IMR-90 (cell line): ENCODE measurements around the gene BLOC1S4. TPM values are rescaled to one million over a fixed set of nuclear protein-coding genes. Genes with fewer than 3 reads are reported as not detected.

Source experiments
- ATAC-seq: fragments of 200-7000 bp; cut with Tn5 transposase; 2 replicates; pipeline ENCODE4 v1.9.1; 2020; ENCODE audit warnings: low read depth, mild to moderate bottlenecking, moderate library complexity
- BruUV-seq: library from RNA; stranded (reverse); fragments of 400-500 nt; replicated peaks from 2 replicates; lab custom pipeline; 2021; lab: Mats Ljungman, UMichigan
- CTCF ChIA-PET: fragments of 300-600 bp; formaldehyde crosslinking; extraction: SDS; loops from one replicate; lab custom pipeline; 2021; ENCODE audit warnings: antibody characterized with exemption; lab: Yijun Ruan, JAX
- POLR2A ChIA-PET: fragments of 300-600 bp; sonication (Branson Sonifier 250); formaldehyde crosslinking; loops from one replicate; lab custom pipeline; 2022; ENCODE audit warnings: antibody characterized with exemption; ENCODE audit not compliant: unreplicated experiment; lab: Charles Lee
- DNase-seq: peaks from one replicate; pipeline ENCODE4 v3.0.0; 2013
- H2AFZ ChIP-seq: replicated peaks from 2 replicates; pipeline ENCODE3; 2013; ENCODE audit warnings: low read length, mild to moderate bottlenecking; ENCODE audit not compliant: poor library complexity
- H2AK5ac ChIP-seq: 2 replicates; pipeline ENCODE4 v1.6.1; 2013; ENCODE audit warnings: low read depth, low read length, inconsistent platforms
- H2AK9ac ChIP-seq: replicated peaks from 2 replicates; pipeline ENCODE3; 2013; ENCODE audit warnings: mild to moderate bottlenecking, low read depth, low read length, moderate library complexity; ENCODE audit not compliant: poor library complexity
- H2BK120ac ChIP-seq: 2 replicates; pipeline ENCODE4 v1.6.1; 2013; ENCODE audit warnings: low read depth, low read length, inconsistent platforms
- H2BK15ac ChIP-seq: 3 replicates; pipeline ENCODE4 v1.6.1; 2013; ENCODE audit warnings: low read depth, low read length, inconsistent platforms
- H2BK20ac ChIP-seq: 2 replicates; pipeline ENCODE4 v1.6.1; 2013; ENCODE audit warnings: low read depth, mild to moderate bottlenecking, inconsistent platforms, low read length, moderate library complexity
- H2BK5ac ChIP-seq: 2 replicates; pipeline ENCODE4 v1.6.1; 2013; ENCODE audit warnings: mild to moderate bottlenecking, low read depth, low read length, inconsistent platforms; ENCODE audit not compliant: poor library complexity, severe bottlenecking
- H3K14ac ChIP-seq: replicated peaks from 2 replicates; pipeline ENCODE4 v1.6.1; 2013; ENCODE audit warnings: low read depth, low read length, inconsistent platforms
- H3K18ac ChIP-seq: 2 replicates; pipeline ENCODE4 v1.6.1; 2013; ENCODE audit warnings: low read depth, low read length, control low read depth
- H3K23ac ChIP-seq: 2 replicates; pipeline ENCODE4 v1.6.1; 2013; ENCODE audit warnings: low read depth, low read length, inconsistent platforms
- H3K27ac ChIP-seq: 2 replicates; pipeline ENCODE4 v1.5.1; 2013; ENCODE audit warnings: mild to moderate bottlenecking, control low read depth, low read length; ENCODE audit not compliant: insufficient read depth
- H3K27me3 ChIP-seq: 2 replicates; pipeline ENCODE4 v1.6.1; 2013; ENCODE audit warnings: low read length; ENCODE audit not compliant: control insufficient read depth, insufficient read depth
- H3K36me3 ChIP-seq: 2 replicates; pipeline ENCODE4 v1.6.1; 2013; ENCODE audit warnings: low read length, mixed read lengths; ENCODE audit not compliant: control insufficient read depth, insufficient read depth
- H3K4ac ChIP-seq: 2 replicates; pipeline ENCODE4 v1.6.1; 2013; ENCODE audit warnings: low read depth, low read length, inconsistent platforms
- H3K4me1 ChIP-seq: 2 replicates; pipeline ENCODE4 v1.6.1; 2013; ENCODE audit warnings: low read length, mixed read lengths; ENCODE audit not compliant: control insufficient read depth, insufficient read depth
- H3K4me2 ChIP-seq: 2 replicates; pipeline ENCODE4 v1.6.1; 2013; ENCODE audit warnings: low read depth, mild to moderate bottlenecking, control low read depth, low read length, moderate library complexity
- H3K4me3 ChIP-seq: 2 replicates; pipeline ENCODE4 v1.5.1; 2013; ENCODE audit warnings: low read depth, mild to moderate bottlenecking, control low read depth, low read length, moderate library complexity; ENCODE audit not compliant: insufficient read depth
- H3K56ac ChIP-seq: 2 replicates; pipeline ENCODE4 v1.6.1; 2013; ENCODE audit warnings: low read length, inconsistent platforms; ENCODE audit not compliant: insufficient read depth; ENCODE audit errors: extremely low read depth
- H3K79me1 ChIP-seq, 2 experiments: 2 replicates each; pipeline ENCODE4 v1.6.1; 2013; ENCODE audit warnings: low read length in 2 of 2, inconsistent platforms in 1 of 2, low read depth in 1 of 2
- H3K9ac ChIP-seq: 2 replicates; pipeline ENCODE4 v1.6.1; 2013; ENCODE audit warnings: low read depth, low read length, control low read depth
- H3K9me1 ChIP-seq: 2 replicates; pipeline ENCODE4 v1.6.1; 2013; ENCODE audit warnings: low read length, inconsistent platforms; ENCODE audit not compliant: insufficient read depth
- H3K9me3 ChIP-seq: 2 replicates; pipeline ENCODE4 v1.6.1; 2013; ENCODE audit warnings: low read length; ENCODE audit not compliant: control insufficient read depth, insufficient read depth
- H4K20me1 ChIP-seq: 2 replicates; pipeline ENCODE4 v1.6.1; 2013; ENCODE audit warnings: low read length, inconsistent platforms; ENCODE audit not compliant: insufficient read depth
- H4K5ac ChIP-seq: 2 replicates; pipeline ENCODE4 v1.6.1; 2013; ENCODE audit warnings: mild to moderate bottlenecking, low read depth, low read length, control low read depth
- H4K8ac ChIP-seq, 2 experiments: 2 replicates each; pipeline ENCODE4 v1.6.1; 2013; ENCODE audit warnings: low read depth in 2 of 2, low read length in 2 of 2, control low read depth in 1 of 2, inconsistent platforms in 1 of 2
- H4K91ac ChIP-seq: 2 replicates; pipeline ENCODE4 v1.6.1; 2013; ENCODE audit warnings: low read depth, low read length, inconsistent platforms; ENCODE audit not compliant: insufficient read depth
- CTCF ChIP-seq: conservative IDR thresholded peaks from 2 replicates; pipeline ENCODE4 v1.5.1; 2012; ENCODE audit warnings: mild to moderate bottlenecking, low read depth, low read length, improper control_type of control experiment
- RFX5 ChIP-seq: IDR thresholded peaks from 2 replicates; pipeline ENCODE4 v1.8.0; 2012; ENCODE audit warnings: low read depth, mild to moderate bottlenecking, low read length, moderate library complexity
- whole genome bisulfite sequencing, 2 experiments: methylation state at CpG; one replicate each; pipeline versions ENCODE4 v1.1.5 to v1.1.7; 2013; ENCODE audit warnings: missing lambda C conversion rate in 2 of 2; ENCODE audit not compliant: insufficient read length in 1 of 2; ENCODE audit errors: extremely low coverage in 2 of 2; 5-methylcytosine and 5-hydroxymethylcytosine counted together
- dilution Hi-C: fragments of 300-500 bp; cut with HindIII; formaldehyde crosslinking; loops from one replicate; pipeline ENCODE4 v1.14.3; 2018; ENCODE audit warnings: low sequenced_read_pairs; ENCODE audit not compliant: unreplicated experiment
- in situ Hi-C: fragments of 300-500 bp; cut with MboI; formaldehyde crosslinking; loops from 3 replicates; pipeline ENCODE4 v1.14.3; 2019; ENCODE audit warnings: low sequenced_read_pairs, inconsistent platforms, mixed read lengths
- intact Hi-C: fragments of 100-400 bp; cut with micrococcal nuclease; formaldehyde crosslinking; loops from 2 replicates; pipeline ENCODE4 v1.10.0; 2022
- polyA plus RNA-seq, 3 experiments: library from polyadenylated mRNA; depleted of rRNA; stranded (reverse); fragments of >200 nt; gene quantifications; 2 replicates each; pipeline ENCODE4 v1.2.3, GENCODE V29; 2012; ENCODE audit warnings: low replicate concordance in 1 of 3
- total RNA-seq: library from RNA; depleted of rRNA; stranded (reverse); fragments of >200 nt; gene quantifications from 2 replicates; pipeline ENCODE4 v1.2.3, GENCODE V29; 2012

BLOC1S4 gene
- total and polyA plus RNA-seq, 2 of the 4 experiments (the other 2 are of a cell fraction): 8.8 to 22.1 TPM

GRCh38 chr4:6702761-6703160 is 13.2 kb upstream of the BLOC1S4 start:
- Histone ChIP-seq H3K27me3 (no peaks in the 10 kb centered on the region), H2BK20ac (no peak overlapping the region), H3K14ac (no peak overlapping the region), H2AK5ac (no peak overlapping the region), H2BK5ac (no peak overlapping the region), H4K91ac (no peak overlapping the region), H3K4ac (no peak overlapping the region), H3K23ac (no peak overlapping the region), H3K79me1 (peaks cover 43 to 59% of the 10 kb centered on the region in 2 experiments), H3K27ac (no peak overlapping the region), H3K9ac (no peak overlapping the region), H3K36me3 (peaks cover 11% of the 10 kb centered on the region), H4K5ac (no peak overlapping the region), H4K8ac (no peak overlapping the region), H2BK15ac (no peak overlapping the region), H2BK120ac (no peak overlapping the region), H4K20me1 (peaks cover 28% of the 10 kb centered on the region; the same call in 1 of the 2 replicates), H3K4me2 (no peak overlapping the region), H3K4me3 (no peak overlapping the region), H3K9me3 (peaks cover 2% of the 10 kb centered on the region; the same call in 1 of the 2 replicates), H2AFZ (no peak overlapping the region), H3K4me1 (peaks cover 7% of the 10 kb centered on the region; the same call in 1 of the 2 replicates), H3K18ac (no peak overlapping the region), H3K56ac (no peak overlapping the region), H3K9me1 (peaks cover 16% of the 10 kb centered on the region), H2AK9ac (no peak overlapping the region)
- TF ChIP-seq RFX5: no peak
- no peak for TF ChIP-seq CTCF
- intact Hi-C loops (no loop called here), dilution Hi-C loops (no loop called here), in situ Hi-C loops (no loop called here)
- ATAC-seq (no peak), DNase-seq (no peak)
- ChIA-PET POLR2A (no interaction called here), CTCF (no interaction called here)
- no CpG with 5 or more reads among the region's 1 CpG for WGBS, 2 experiments
- no TSS peak for BruUV-seq
